NOMO-1 treated with dmso at 0.1 percent for 144 hours (cell line): ENCODE data around the gene WDR12.
A peak's percentile ranks its signal among the peaks of the same experiment; 100 is the strongest.
"Not testable (repeated sequence)": the region's sequence is repeated elsewhere in the genome, so short reads cannot be mapped to it uniquely, and the experiment has no call there.

Experiments used
- DNase-seq: peaks from one replicate; lab custom pipeline; 2025; ENCODE audit not compliant: unreplicated experiment; lab: John Stamatoyannopoulos, UW

Gene WDR12

GRCh38 chr2:202911512-202912341, at the start of gene WDR12, which contains the start of gene CARF:
Gene WDR12 (minus strand): TSS chr2:202911673. CDS start chr2:202911476, 197 bp downstream.
Gene CARF (plus strand): TSS chr2:202912275. CDS start chr2:202941903, 29,628 bp downstream.
- DNase-seq: peak; percentile 89

- no peak for DNase-seq
Observed at GRCh38 chr2:202960524-202960923, 49.1 kb upstream of the WDR12 start.

GRCh38 chr2:202950592-202950991, 39.1 kb upstream of the WDR12 start:
- peak; percentile 52 for DNase-seq

GRCh38 chr2:202949333-202949732, 37.9 kb upstream of the WDR12 start:
- not testable (repeated sequence) for DNase-seq

- DNase-seq: no peak
Observed at GRCh38 chr2:202945497-202945896, 34.0 kb upstream of the WDR12 start.

- DNase-seq: no peak
Observed at GRCh38 chr2:202944816-202945215, 33.3 kb upstream of the WDR12 start.

GRCh38 chr2:202944408-202944807, 32.9 kb upstream of the WDR12 start:
- no peak for DNase-seq

GRCh38 chr2:202941771-202942170, 30.3 kb upstream of the WDR12 start:
- no peak for DNase-seq

- no peak for DNase-seq
Observed at GRCh38 chr2:202938960-202939359, 27.5 kb upstream of the WDR12 start.

GRCh38 chr2:202934456-202934855, 23.0 kb upstream of the WDR12 start:
- DNase-seq: no peak

- DNase-seq: no peak
Observed at GRCh38 chr2:202933958-202934357, 22.5 kb upstream of the WDR12 start.

- no peak for DNase-seq
Observed at GRCh38 chr2:202933139-202933510, 21.7 kb upstream of the WDR12 start.

GRCh38 chr2:202932425-202933138, 21.1 kb upstream of the WDR12 start:
- no peak for DNase-seq

GRCh38 chr2:202918860-202919259, 7.4 kb upstream of the WDR12 start:
- no peak for DNase-seq

- DNase-seq: not testable (repeated sequence)
Observed at GRCh38 chr2:202912342-202913201, 1.1 kb upstream of the WDR12 start.

- no peak for DNase-seq
Observed at GRCh38 chr2:202911203-202911511, 316 bp downstream of the WDR12 start.

GRCh38 chr2:202910698-202911097, 775 bp downstream of the WDR12 start:
- DNase-seq: no peak

- DNase-seq: not testable (repeated sequence)
Observed at GRCh38 chr2:202910250-202910649, 1.2 kb downstream of the WDR12 start.

GRCh38 chr2:202909394-202910192, 1.9 kb downstream of the WDR12 start:
- peak; percentile 41 for DNase-seq

GRCh38 chr2:202908186-202908585, 3.3 kb downstream of the WDR12 start:
- no peak for DNase-seq

- DNase-seq: not testable (repeated sequence)
Observed at GRCh38 chr2:202905507-202905906, 6.0 kb downstream of the WDR12 start.
